GM19372 (cell line): ENCODE data around the gene RNASET2.
A peak's percentile ranks its signal among the peaks of the same experiment; 100 is the strongest.
"Not testable (repeated sequence)": the region's sequence is repeated elsewhere in the genome, so short reads cannot be mapped to it uniquely, and the experiment has no call there.

Source experiments
- ATAC-seq: cut with Tn5 transposase; IDR thresholded peaks from one replicate; pipeline ENCODE4 v1.9.1; 2021; ENCODE audit warnings: mild to moderate bottlenecking, low read depth, moderate library complexity; ENCODE audit not compliant: unreplicated experiment

The RNASET2 gene

DNA sequence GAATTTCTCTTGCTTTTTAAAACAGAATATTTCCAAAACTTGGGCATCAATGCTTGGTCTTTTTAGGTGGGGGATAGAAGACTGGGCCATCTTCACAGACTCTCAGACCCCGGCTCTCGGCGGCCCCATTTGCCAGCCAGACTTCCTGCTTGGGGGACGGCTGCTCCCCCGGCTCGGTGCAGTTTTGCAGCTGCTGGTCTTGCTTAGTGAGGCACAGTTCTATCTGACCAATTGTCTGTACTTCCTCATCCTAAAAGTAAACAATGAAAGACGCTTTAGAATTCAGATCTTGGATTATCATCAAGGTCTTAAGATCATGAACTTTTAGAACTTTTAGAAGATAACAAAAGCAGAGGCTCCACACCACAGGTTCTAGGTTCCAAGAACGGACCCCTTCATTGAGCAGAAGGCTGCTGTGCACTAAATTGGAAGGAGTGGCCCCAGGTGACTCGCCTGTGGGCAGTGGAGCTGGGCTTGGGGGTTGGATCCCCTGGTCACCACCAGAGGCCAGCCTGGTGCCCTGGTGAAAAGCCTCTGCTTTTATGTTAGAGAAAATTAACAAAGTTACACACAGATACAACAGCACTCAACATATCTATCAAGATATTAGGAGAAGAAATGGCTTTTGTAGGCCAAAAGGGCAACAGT is 26.7 kb downstream of the RNASET2 start:
- no peak for ATAC-seq

- no peak for ATAC-seq
Observed at GRCh38 chr6:166928644-166929541, 27.5 kb downstream of the RNASET2 start.

- ATAC-seq = no peak
Observed at GRCh38 chr6:166927935-166928643, 28.3 kb downstream of the RNASET2 start.

- ATAC-seq = no peak
Observed at GRCh38 chr6:166927240-166927934, 29.0 kb downstream of the RNASET2 start.

GRCh38 chr6:166926748-166927147 is 29.6 kb downstream of the RNASET2 start:
- no peak for ATAC-seq

GRCh38 chr6:166925141-166925996 is 31.0 kb downstream of the RNASET2 start:
- ATAC-seq = no peak

DNA sequence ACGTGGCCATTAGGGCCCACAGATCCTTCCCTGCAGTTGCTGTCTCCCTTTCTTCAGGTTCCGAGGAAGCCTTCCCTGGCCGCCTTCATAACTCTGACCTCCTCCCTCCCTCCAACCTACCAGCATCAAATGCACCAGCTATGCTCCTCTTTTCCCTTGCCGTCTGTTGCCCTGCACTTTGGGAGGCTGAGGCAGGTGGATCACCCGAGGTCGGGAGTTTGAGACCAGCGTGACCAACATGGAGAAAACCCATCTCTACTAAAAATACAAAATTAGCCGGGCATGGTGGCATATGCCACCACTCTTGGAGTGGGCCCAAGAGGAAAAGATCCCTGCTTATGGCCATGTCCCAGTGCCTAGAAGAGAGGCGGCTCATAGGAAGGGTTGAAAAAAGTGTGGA is 31.8 kb downstream of the RNASET2 start:
- no peak for ATAC-seq

- no peak for ATAC-seq
Observed at GRCh38 chr6:166922937-166923336, 33.4 kb downstream of the RNASET2 start.

DNA sequence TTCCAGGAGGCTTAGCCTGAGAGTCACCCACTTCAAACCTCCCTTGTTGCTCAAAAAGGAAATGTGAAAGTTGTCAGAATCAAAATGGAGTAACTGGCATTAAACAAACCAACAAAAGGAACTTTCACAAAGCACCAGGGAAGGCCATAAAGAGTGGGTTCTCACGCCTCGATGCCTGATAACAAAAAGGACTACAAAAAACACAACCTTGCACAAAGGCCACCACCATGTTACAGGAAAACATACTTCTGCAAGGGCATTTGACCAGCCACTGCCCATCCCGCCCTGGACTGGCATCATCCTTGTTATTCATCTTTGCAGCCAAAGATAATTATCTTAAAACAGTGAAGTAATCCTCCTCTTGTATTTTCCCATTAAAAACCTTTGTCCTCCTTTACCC is 34.8 kb downstream of the RNASET2 start:
- ATAC-seq = no peak

- no peak for ATAC-seq
Observed at GRCh38 chr6:166916824-166917223, 39.5 kb downstream of the RNASET2 start.

DNA sequence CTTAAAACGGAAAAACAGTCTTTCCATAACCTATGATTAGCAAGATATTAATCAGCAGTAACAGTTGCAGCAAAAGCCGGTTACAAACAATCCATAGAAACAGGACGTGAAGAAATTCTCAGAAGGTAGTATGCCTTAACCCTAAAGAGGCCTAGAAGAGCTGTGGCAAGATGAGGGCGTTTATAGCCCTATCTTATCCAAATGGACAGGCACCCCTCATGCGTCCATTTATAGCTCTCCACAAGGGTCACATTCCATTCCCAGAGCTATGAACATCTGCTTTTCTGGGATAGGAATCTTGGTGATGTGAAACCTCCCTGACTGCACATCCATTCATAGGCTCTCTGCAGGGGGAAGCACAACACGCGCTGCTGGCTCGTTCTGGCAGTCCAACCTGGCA is 40.9 kb downstream of the RNASET2 start:
- not testable (repeated sequence) for ATAC-seq

DNA sequence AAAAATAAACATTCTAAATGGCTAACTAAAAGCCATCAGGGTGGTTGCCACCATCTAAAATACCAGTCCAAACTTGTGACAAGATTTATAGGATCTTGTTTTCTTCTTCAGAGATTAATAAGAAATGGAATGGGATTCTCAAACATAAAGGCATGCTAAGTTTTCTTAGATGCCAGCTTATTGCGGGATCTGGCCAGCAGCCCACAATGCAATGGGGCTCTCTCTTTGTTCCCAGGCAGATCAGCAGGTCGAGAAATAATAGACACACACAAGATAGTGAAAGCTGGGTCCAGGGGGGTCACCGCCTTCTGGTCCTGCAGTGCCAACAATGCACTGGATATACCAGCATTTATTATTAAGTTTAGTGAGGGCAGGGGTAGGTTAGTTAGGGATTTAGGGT is 41.4 kb downstream of the RNASET2 start:
- ATAC-seq = not testable (repeated sequence)

- ATAC-seq = no peak
Observed at GRCh38 chr6:166911248-166911677, 45.1 kb downstream of the RNASET2 start.

DNA sequence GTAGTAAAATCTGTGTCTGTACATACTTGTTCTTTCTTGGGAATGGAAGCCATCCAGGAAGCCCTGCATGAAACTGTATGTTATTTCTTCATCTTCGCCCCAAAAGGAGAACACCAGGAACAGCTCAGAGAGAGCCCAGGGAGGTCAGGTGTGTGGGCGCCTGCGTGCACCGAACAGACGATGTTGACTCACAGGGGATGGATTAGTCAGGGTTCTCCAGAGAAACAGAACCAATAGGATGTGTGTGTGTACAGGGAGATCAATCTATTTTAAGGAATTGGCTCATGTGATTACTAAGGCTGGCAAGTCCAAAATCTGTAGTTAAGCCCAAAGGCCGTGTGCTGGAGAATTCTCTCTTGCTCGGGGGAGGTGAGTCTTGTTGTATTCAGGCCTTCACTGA is 45.7 kb downstream of the RNASET2 start:
- no peak for ATAC-seq

DNA sequence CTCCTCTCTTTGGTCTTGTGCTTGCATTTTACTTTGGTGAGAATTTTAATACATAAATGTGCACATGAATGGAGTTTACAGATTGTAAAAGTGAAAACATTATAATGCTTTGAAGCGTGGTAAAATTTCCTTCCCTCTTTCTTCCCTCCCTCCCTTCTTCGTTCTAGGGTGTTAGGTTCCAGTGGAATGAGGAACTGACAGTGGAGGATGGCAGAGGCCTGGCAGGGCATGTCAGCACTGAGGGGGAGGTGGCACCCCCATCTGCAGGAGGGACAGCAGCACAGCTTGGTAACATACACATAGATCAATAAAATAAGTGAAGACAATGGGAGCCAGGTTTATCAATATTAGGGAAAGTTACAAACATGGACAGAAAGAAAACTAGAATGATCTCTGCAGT is 47.5 kb downstream of the RNASET2 start:
- no peak for ATAC-seq

- ATAC-seq = no peak
Observed at GRCh38 chr6:166907871-166908806, 48.2 kb downstream of the RNASET2 start.

GRCh38 chr6:166907373-166907841 is 48.9 kb downstream of the RNASET2 start:
- peak; percentile 90 for ATAC-seq

- no peak for ATAC-seq
Observed at GRCh38 chr6:166906376-166907044, 49.8 kb downstream of the RNASET2 start.
